ENCODE measurements around the gene SH3PXD2A.

DNA sequence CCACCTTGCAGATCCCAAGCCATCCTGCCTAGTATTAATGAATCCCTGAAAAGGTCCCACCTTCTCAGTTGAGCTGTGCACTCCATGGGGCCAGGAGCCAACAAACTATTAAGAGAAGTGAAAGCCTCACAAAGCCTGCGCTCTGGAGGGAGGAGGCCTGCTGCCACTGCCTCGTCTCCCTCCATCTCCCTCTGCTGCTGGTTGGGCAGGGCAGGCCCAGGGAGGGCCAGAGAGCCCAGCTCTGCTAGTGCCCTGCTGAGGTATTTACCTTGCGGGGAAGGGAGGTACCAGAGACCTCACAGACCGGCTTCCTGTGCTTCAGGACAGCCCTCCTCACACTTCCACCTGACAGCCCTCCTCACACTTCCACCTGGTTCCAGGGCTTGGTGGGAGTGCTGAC is 171.5 kb downstream of the SH3PXD2A start:
- TF ChIP-seq, protein P1, sequence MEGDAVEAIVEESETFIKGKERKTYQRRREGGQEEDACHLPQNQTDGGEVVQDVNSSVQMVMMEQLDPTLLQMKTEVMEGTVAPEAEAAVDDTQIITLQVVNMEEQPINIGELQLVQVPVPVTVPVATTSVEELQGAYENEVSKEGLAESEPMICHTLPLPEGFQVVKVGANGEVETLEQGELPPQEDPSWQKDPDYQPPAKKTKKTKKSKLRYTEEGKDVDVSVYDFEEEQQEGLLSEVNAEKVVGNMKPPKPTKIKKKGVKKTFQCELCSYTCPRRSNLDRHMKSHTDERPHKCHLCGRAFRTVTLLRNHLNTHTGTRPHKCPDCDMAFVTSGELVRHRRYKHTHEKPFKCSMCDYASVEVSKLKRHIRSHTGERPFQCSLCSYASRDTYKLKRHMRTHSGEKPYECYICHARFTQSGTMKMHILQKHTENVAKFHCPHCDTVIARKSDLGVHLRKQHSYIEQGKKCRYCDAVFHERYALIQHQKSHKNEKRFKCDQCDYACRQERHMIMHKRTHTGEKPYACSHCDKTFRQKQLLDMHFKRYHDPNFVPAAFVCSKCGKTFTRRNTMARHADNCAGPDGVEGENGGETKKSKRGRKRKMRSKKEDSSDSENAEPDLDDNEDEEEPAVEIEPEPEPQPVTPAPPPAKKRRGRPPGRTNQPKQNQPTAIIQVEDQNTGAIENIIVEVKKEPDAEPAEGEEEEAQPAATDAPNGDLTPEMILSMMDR (IDR thresholded peaks at IDR 0.05): no peak
- TF ChIP-seq POLR2A (IDR thresholded peaks at IDR 0.05): no peak
